HG03103 (cell line): ENCODE measurements around the gene CNTFR.

Experiments
- ATAC-seq: cut with Tn5 transposase; IDR thresholded peaks from one replicate; pipeline ENCODE4 v1.9.1; 2021; ENCODE audit warnings: low read depth; ENCODE audit not compliant: unreplicated experiment

CNTFR gene

DNA sequence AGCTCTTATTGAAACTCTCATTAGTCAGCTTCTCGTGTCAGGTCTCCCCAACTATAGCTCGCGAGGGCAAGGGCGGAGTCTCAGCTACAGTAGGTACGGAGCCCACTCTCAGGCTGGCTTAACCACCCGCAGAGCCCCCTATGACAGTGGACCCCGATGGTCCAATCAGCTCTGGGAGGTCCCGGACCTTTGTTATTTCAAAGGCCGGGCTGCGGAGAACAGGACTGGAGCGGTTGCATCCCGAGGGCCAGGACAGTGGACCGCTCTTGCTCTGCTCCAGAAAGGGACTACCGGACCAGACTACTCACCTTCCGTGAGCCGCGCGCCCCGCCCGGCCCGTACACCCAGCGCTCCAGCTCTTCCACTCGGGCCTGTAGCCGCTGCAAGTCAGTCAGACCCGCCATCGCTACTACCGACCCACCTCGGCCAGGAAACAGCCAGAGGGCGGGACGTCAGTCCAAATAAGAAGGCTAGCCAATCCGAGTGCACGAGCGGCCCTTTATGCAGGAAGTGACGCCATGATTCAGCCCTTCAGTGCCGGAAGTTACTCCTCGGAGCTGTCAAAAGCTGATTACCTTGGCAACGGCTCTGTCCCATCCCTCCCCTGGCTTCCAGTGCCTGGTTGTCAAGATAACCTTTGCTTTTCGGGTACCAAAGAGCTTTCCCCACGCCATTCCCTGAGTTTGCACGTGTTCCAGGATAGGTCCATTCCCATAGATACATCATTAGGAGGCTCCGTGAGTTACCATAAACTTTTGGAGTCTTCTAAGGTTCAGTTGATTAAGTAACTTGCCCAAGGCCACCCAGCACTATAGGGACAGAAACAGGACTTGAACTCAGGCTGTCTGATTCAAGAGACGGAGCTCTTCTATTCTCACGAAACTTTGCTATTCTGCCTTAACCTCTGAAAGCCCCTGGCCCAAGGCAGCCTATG, 30.8 kb upstream of the CNTFR start, which contains the start of gene DCTN3:
TSS of gene DCTN3 (minus strand) at position 435 of the 934 bp plus-strand sequence. CDS start at position 404, 31 bp downstream.
- peak; percentile 98 for ATAC-seq

DNA sequence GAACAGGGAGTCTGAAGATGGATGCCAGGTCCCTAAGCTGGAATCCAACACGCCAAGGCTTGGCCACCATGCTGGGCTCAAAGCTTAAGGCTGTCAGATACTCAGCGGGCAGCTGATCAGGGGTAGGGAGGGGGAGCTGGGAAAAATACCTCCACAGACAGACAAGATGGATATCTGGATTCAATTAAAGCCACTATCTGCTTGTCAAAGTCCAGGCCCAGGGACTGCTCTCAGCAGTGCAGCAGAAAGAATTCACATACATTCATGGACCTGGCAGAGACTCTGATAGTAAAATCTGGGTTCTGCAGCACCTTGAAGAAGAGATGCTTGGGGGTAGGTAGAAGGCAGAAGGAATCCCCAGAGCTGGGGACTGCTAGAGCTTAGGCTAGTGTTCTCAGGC, 25.6 kb upstream of the CNTFR start:
- ATAC-seq, result no peak

- ATAC-seq, result no peak
Observed at GRCh38 chr9:34612788-34613390, 23.4 kb upstream of the CNTFR start.

- peak; percentile 90 for ATAC-seq
Observed at GRCh38 chr9:34611811-34612787, 22.6 kb upstream of the CNTFR start, which contains the start of gene RPP25L. TSS of gene RPP25L (minus strand) at chr9:34612097. CDS start at chr9:34611296, 801 bp downstream.

- no peak for ATAC-seq
Observed at GRCh38 chr9:34611251-34611810, 21.8 kb upstream of the CNTFR start.

DNA sequence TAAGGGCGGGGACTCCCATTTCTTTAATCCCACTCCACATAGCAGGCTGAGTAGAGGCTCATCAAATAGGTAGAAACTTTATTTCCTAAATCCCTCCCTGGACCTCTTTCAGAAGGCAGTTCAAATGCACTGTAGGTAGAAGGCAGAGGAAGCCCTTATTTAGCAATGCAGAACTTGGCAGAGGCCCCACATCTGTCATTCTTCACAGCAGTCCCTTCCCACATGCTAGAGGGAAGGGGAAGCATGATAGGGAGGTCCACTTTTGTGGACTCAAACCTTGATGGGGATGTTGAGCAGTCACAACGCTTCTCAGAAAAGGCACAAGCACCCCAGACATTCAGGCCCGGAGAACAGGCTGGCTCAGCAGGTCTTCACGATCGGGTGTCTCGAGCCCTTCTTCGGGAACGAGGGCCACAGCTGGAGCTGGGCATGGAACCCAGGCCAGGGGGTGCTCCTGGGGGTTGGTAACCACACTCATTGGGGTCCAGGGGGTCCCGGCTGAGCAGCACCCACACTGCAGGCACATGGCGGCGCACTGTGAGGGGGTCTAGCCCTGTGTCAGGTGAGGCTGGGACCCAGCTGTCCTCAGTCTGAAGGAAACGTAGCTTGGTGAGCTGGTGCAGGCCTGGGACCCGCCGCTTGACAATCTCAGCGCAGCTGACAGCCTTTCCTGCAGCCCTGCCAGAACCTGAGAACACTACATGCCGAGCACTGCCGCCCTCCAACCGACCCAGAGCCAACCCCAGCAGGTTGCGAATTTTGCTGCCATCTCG, 21.1 kb upstream of the CNTFR start:
- no peak for ATAC-seq

DNA sequence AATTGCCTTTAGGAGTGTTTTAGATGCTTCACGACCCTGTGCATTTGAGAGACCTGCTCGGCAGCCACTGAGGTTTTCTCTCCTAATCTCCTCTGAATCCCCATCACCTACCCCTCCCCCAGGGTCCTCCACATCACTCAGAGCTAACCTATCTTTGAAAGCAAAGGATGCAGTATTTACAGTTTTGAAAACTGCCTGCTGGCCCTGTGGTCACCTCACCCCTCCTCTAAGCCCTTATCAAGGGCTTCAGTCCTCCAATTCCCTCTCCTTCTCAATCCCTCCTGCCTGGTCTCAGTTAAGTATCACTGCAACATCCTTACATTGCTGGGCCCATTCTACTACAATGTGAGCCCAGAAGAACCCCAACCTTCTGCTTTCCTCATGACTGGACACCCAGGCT, 17.8 kb upstream of the CNTFR start:
- no peak for ATAC-seq

DNA sequence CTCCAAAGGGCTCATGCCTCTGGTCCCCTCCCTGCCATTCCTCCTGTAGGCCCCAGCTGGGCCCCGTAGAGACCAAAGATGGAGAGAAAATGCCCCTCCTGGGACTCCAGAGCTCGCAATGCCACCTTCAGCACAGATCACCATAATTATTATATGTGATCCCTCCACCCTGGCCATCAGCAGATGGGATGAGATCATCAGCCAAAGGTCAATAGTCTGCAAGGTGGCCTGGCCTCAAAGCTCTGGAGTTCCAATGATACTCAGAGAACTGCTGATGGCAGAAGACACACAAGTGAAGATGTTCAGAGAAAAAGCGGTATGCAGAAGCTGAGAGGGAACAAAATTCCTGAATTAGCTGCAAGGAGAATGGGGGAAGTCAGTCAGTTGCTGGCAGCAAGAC, 17.4 kb upstream of the CNTFR start:
- ATAC-seq, result no peak

- no peak for ATAC-seq
Observed at GRCh38 chr9:34606190-34606589, 16.7 kb upstream of the CNTFR start.

DNA sequence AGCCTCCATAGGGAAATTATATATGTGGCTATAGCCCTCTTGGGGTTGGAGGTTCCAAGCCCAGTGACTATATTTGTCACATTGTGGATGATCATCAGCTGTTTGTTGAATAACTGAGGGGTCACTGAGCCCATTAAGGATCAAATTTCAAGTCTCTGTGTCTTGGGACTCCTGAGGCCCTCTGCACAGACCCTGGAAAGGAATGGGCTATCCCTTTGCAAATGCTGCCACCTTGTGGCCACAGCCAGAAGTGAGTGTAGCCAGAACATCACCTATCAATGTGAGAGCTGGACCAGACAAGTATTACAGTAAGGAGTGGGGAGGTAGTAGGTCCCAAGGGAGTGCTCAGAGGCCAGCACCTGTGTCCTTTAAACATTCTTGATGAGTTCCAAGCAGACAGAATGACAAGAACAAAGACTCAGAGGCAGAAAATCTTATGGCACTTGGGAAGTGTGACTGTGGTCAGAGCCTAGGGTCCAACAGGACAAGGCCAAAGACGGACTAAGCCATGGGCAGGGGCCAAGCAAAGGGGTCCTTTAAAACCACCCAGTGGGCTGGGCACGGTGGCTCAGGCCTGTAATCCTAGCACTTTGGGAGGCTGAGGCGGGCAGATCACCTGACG, 14.2 kb upstream of the CNTFR start:
- ATAC-seq, result no peak

GRCh38 chr9:34601937-34602573, 12.5 kb upstream of the CNTFR start:
- no peak for ATAC-seq

GRCh38 chr9:34600908-34601307, 11.4 kb upstream of the CNTFR start:
- no peak for ATAC-seq

DNA sequence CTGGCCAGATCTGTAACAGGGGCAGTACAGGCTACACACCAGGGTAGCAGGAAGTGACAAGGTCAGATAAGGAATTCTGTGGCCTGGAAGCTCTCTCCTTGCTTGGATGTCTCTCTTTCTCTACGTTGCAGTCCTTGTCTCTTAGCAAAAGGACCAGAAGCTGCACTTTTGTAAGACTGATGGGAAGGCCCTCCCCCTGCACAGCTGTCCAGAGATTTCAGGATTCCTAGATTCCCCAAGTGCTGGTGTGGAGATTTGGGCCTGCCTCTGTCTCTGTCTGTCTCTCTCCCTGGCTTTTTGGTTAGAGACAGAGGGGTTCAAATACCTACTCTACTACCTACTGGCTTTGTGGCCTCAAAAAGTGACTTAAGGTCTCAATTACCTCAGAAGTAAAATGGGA, 10.0 kb upstream of the CNTFR start:
- ATAC-seq, result no peak

GRCh38 chr9:34594177-34594576, 4.7 kb upstream of the CNTFR start:
- ATAC-seq, result no peak

DNA sequence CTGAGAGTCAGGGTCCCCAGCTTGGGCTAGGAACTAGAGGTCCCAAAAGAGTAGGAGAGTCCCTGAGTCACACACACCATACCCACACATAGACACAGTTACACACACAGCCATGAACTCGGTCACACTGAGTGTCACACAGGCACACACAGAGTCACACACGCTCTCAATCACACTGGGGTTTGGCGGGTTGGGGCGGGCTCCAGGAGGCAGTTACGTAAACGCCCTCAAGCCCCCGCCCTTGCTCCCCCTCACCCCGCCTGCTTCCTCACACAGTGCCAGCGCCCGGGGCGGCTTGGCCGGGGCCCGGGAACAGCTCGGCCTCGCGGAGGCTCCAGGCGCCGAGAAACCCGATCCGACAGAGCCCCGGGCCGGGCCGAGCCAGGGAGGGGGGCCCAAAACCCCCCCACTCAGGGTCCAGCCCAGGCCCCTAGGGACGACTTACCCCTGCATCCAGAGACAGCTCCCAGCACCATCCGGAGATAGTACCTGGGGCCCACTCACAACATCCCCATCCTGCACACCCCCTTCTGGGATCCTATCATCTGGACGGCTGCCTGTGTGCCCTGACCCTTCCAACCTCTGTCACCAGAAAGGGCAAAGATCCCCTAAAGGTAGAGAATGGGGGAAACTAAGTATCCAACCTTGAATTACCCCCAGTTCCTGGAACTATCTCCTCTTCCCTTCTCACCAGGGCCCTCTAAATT, 3.5 kb upstream of the CNTFR start:
- ATAC-seq, result no peak

DNA sequence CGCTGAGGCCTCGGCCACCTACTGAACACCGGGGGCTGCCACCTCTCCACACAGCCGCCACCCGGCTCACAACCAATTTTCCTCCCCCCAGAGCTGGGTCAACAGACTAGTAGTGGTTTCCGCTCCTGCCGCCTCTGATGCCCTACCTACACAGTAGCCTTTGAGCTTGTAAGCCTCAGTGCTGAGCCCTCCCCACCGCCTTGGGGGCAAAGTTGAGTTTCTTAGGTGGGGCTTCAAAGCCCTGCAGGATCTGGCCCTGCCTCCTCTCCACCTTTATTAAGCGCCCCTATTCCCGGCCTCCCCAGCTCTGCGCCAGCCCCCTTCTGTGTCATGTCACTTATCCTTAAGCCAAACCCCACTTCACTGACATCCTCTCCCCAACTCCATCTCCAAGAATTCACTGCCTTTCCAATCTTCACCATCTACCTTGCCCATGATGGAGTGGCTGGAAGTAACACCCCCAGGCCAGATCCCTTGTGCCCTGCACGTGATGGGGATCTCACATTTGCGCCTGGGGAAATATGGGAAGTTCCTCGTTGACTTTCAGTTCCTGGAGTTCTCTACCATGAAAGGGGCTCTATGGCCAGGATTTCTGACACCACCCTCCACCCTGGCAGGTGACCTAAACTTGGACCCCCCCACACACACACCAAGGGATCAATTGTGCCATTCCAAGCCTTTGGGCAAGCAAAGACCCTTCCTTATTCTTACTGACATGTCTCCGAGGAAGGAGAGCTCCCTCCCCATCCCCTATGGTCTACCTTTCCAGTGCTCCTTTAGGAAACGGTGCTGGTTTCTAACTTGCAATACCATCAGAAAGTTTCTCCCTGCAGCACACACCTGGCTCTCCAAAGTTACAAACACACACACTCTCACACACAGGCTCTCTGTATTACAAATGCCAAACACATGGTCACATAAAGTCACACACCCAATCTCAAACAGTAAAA, 2.7 kb upstream of the CNTFR start:
- ATAC-seq, result no peak
